C4-2B (cell line): ENCODE measurements around the gene THADA.

Experiments used
- CTCF ChIP-seq: fragments of 450-650 bp; conservative IDR thresholded peaks from 2 replicates; pipeline ENCODE4 v1.5.1; 2017; ENCODE audit warnings: mild to moderate bottlenecking
- ZFX ChIP-seq: fragments of 450-650 bp; IDR thresholded peaks from 2 replicates; pipeline ENCODE4 v1.6.1; 2017

- TF ChIP-seq CTCF (no peak), ZFX (no peak)
Observed at GRCh38 chr2:43228756-43229659, 366.8 kb downstream of the THADA start.
